IMR-90 (cell line): ENCODE data around the gene ZFYVE26. TPM values are rescaled to one million over a fixed set of nuclear protein-coding genes. Genes with fewer than 3 reads are reported as not detected.

Experiments used
- ATAC-seq: fragments of 200-7000 bp; cut with Tn5 transposase; 2 replicates; pipeline ENCODE4 v1.9.1; 2020; ENCODE audit warnings: low read depth, mild to moderate bottlenecking, moderate library complexity
- BruUV-seq: library from RNA; stranded (reverse); fragments of 400-500 nt; replicated peaks from 2 replicates; lab custom pipeline; 2021; lab: Mats Ljungman, UMichigan
- CTCF ChIA-PET: fragments of 300-600 bp; formaldehyde crosslinking; extraction: SDS; loops from one replicate; lab custom pipeline; 2021; ENCODE audit warnings: antibody characterized with exemption; lab: Yijun Ruan, JAX
- POLR2A ChIA-PET: fragments of 300-600 bp; sonication (Branson Sonifier 250); formaldehyde crosslinking; loops from one replicate; lab custom pipeline; 2022; ENCODE audit warnings: antibody characterized with exemption; ENCODE audit not compliant: unreplicated experiment; lab: Charles Lee
- DNase-seq: peaks from one replicate; pipeline ENCODE4 v3.0.0; 2013
- H2AFZ ChIP-seq: replicated peaks from 2 replicates; pipeline ENCODE3; 2013; ENCODE audit warnings: low read length, mild to moderate bottlenecking; ENCODE audit not compliant: poor library complexity
- H2AK5ac ChIP-seq: 2 replicates; pipeline ENCODE4 v1.6.1; 2013; ENCODE audit warnings: low read depth, low read length, inconsistent platforms
- H2AK9ac ChIP-seq: replicated peaks from 2 replicates; pipeline ENCODE3; 2013; ENCODE audit warnings: mild to moderate bottlenecking, low read depth, low read length, moderate library complexity; ENCODE audit not compliant: poor library complexity
- H2BK120ac ChIP-seq: 2 replicates; pipeline ENCODE4 v1.6.1; 2013; ENCODE audit warnings: low read depth, low read length, inconsistent platforms
- H2BK15ac ChIP-seq: 3 replicates; pipeline ENCODE4 v1.6.1; 2013; ENCODE audit warnings: low read depth, low read length, inconsistent platforms
- H2BK20ac ChIP-seq: 2 replicates; pipeline ENCODE4 v1.6.1; 2013; ENCODE audit warnings: low read depth, mild to moderate bottlenecking, inconsistent platforms, low read length, moderate library complexity
- H2BK5ac ChIP-seq: 2 replicates; pipeline ENCODE4 v1.6.1; 2013; ENCODE audit warnings: mild to moderate bottlenecking, low read depth, low read length, inconsistent platforms; ENCODE audit not compliant: poor library complexity, severe bottlenecking
- H3K14ac ChIP-seq: replicated peaks from 2 replicates; pipeline ENCODE4 v1.6.1; 2013; ENCODE audit warnings: low read depth, low read length, inconsistent platforms
- H3K18ac ChIP-seq: 2 replicates; pipeline ENCODE4 v1.6.1; 2013; ENCODE audit warnings: low read depth, low read length, control low read depth
- H3K23ac ChIP-seq: 2 replicates; pipeline ENCODE4 v1.6.1; 2013; ENCODE audit warnings: low read depth, low read length, inconsistent platforms
- H3K27ac ChIP-seq: 2 replicates; pipeline ENCODE4 v1.5.1; 2013; ENCODE audit warnings: mild to moderate bottlenecking, control low read depth, low read length; ENCODE audit not compliant: insufficient read depth
- H3K27me3 ChIP-seq: 2 replicates; pipeline ENCODE4 v1.6.1; 2013; ENCODE audit warnings: low read length; ENCODE audit not compliant: control insufficient read depth, insufficient read depth
- H3K36me3 ChIP-seq: 2 replicates; pipeline ENCODE4 v1.6.1; 2013; ENCODE audit warnings: low read length, mixed read lengths; ENCODE audit not compliant: control insufficient read depth, insufficient read depth
- H3K4ac ChIP-seq: 2 replicates; pipeline ENCODE4 v1.6.1; 2013; ENCODE audit warnings: low read depth, low read length, inconsistent platforms
- H3K4me1 ChIP-seq: 2 replicates; pipeline ENCODE4 v1.6.1; 2013; ENCODE audit warnings: low read length, mixed read lengths; ENCODE audit not compliant: control insufficient read depth, insufficient read depth
- H3K4me2 ChIP-seq: 2 replicates; pipeline ENCODE4 v1.6.1; 2013; ENCODE audit warnings: low read depth, mild to moderate bottlenecking, control low read depth, low read length, moderate library complexity
- H3K4me3 ChIP-seq: 2 replicates; pipeline ENCODE4 v1.5.1; 2013; ENCODE audit warnings: low read depth, mild to moderate bottlenecking, control low read depth, low read length, moderate library complexity; ENCODE audit not compliant: insufficient read depth
- H3K56ac ChIP-seq: 2 replicates; pipeline ENCODE4 v1.6.1; 2013; ENCODE audit warnings: low read length, inconsistent platforms; ENCODE audit not compliant: insufficient read depth; ENCODE audit errors: extremely low read depth
- H3K79me1 ChIP-seq, 2 experiments: 2 replicates each; pipeline ENCODE4 v1.6.1; 2013; ENCODE audit warnings: low read length in 2 of 2, inconsistent platforms in 1 of 2, low read depth in 1 of 2
- H3K9ac ChIP-seq: 2 replicates; pipeline ENCODE4 v1.6.1; 2013; ENCODE audit warnings: low read depth, low read length, control low read depth
- H3K9me1 ChIP-seq: 2 replicates; pipeline ENCODE4 v1.6.1; 2013; ENCODE audit warnings: low read length, inconsistent platforms; ENCODE audit not compliant: insufficient read depth
- H3K9me3 ChIP-seq: 2 replicates; pipeline ENCODE4 v1.6.1; 2013; ENCODE audit warnings: low read length; ENCODE audit not compliant: control insufficient read depth, insufficient read depth
- H4K20me1 ChIP-seq: 2 replicates; pipeline ENCODE4 v1.6.1; 2013; ENCODE audit warnings: low read length, inconsistent platforms; ENCODE audit not compliant: insufficient read depth
- H4K5ac ChIP-seq: 2 replicates; pipeline ENCODE4 v1.6.1; 2013; ENCODE audit warnings: mild to moderate bottlenecking, low read depth, low read length, control low read depth
- H4K8ac ChIP-seq, 2 experiments: 2 replicates each; pipeline ENCODE4 v1.6.1; 2013; ENCODE audit warnings: low read depth in 2 of 2, low read length in 2 of 2, control low read depth in 1 of 2, inconsistent platforms in 1 of 2
- H4K91ac ChIP-seq: 2 replicates; pipeline ENCODE4 v1.6.1; 2013; ENCODE audit warnings: low read depth, low read length, inconsistent platforms; ENCODE audit not compliant: insufficient read depth
- BHLHE40 ChIP-seq: fragments of 150-350 bp; IDR thresholded peaks from 2 replicates; pipeline ENCODE4 v1.6.1; 2016; ENCODE audit warnings: mild to moderate bottlenecking, low read depth, low read length
- CHD1 ChIP-seq: IDR thresholded peaks from 2 replicates; pipeline ENCODE4 v1.6.1; 2012; ENCODE audit warnings: low read depth, low read length, improper control_type of control experiment
- ELK1 ChIP-seq: fragments of 150-350 bp; IDR thresholded peaks from 2 replicates; pipeline ENCODE4 v1.6.1; 2016; ENCODE audit warnings: low read depth, mild to moderate bottlenecking, low read length, moderate library complexity, borderline replicate concordance
- FOS ChIP-seq: fragments of 150-350 bp; IDR thresholded peaks from 2 replicates; pipeline ENCODE4 v1.6.1; 2016; ENCODE audit warnings: low read depth, low read length
- MAFK ChIP-seq: IDR thresholded peaks from 2 replicates; pipeline ENCODE4 v1.6.1; 2012; ENCODE audit warnings: low read depth, low read length, improper control_type of control experiment
- MAZ ChIP-seq: IDR thresholded peaks from 2 replicates; pipeline ENCODE4 v1.6.1; 2012; ENCODE audit warnings: low read depth, mild to moderate bottlenecking, low read length, improper control_type of control experiment, moderate library complexity, borderline replicate concordance
- NFE2L2 ChIP-seq: fragments of 150-350 bp; IDR thresholded peaks from 2 replicates; pipeline ENCODE4 v1.6.1; 2016; ENCODE audit warnings: low read depth, mild to moderate bottlenecking, low read length
- POLR2A ChIP-seq: IDR thresholded peaks from 2 replicates; pipeline ENCODE4 v1.6.1; 2012; ENCODE audit warnings: mild to moderate bottlenecking, low read depth, low read length
- RAD21 ChIP-seq: IDR thresholded peaks from 2 replicates; pipeline ENCODE4 v1.6.1; 2012; ENCODE audit warnings: low read length, improper control_type of control experiment
- RCOR1 ChIP-seq: IDR thresholded peaks from 2 replicates; pipeline ENCODE4 v1.6.1; 2012; ENCODE audit warnings: mild to moderate bottlenecking, low read length, improper control_type of control experiment; ENCODE audit not compliant: insufficient replicate concordance
- RFX5 ChIP-seq: IDR thresholded peaks from 2 replicates; pipeline ENCODE4 v1.8.0; 2012; ENCODE audit warnings: low read depth, mild to moderate bottlenecking, low read length, moderate library complexity
- SMC3 ChIP-seq: fragments of 150-350 bp; IDR thresholded peaks from 2 replicates; pipeline ENCODE4 v1.6.1; 2016; ENCODE audit warnings: low read depth, mild to moderate bottlenecking, antibody characterized with exemption, low read length, moderate library complexity
- USF2 ChIP-seq: fragments of 150-350 bp; IDR thresholded peaks from 2 replicates; pipeline ENCODE4 v1.6.1; 2017; ENCODE audit warnings: mild to moderate bottlenecking, antibody characterized with exemption, low read length, low read depth
- dilution Hi-C: fragments of 300-500 bp; cut with HindIII; formaldehyde crosslinking; loops from one replicate; pipeline ENCODE4 v1.14.3; 2018; ENCODE audit warnings: low sequenced_read_pairs; ENCODE audit not compliant: unreplicated experiment
- in situ Hi-C: fragments of 300-500 bp; cut with MboI; formaldehyde crosslinking; loops from 3 replicates; pipeline ENCODE4 v1.14.3; 2019; ENCODE audit warnings: low sequenced_read_pairs, inconsistent platforms, mixed read lengths
- intact Hi-C: fragments of 100-400 bp; cut with micrococcal nuclease; formaldehyde crosslinking; loops from 2 replicates; pipeline ENCODE4 v1.10.0; 2022
- polyA plus RNA-seq, 3 experiments: library from polyadenylated mRNA; depleted of rRNA; stranded (reverse); fragments of >200 nt; gene quantifications; 2 replicates each; pipeline ENCODE4 v1.2.3, GENCODE V29; 2012; ENCODE audit warnings: low replicate concordance in 1 of 3
- total RNA-seq: library from RNA; depleted of rRNA; stranded (reverse); fragments of >200 nt; gene quantifications from 2 replicates; pipeline ENCODE4 v1.2.3, GENCODE V29; 2012

Gene ZFYVE26
- total and polyA plus RNA-seq, 2 of the 4 experiments (the other 2 are of a cell fraction), result 6.0 to 11.1 TPM

- TF ChIP-seq MAFK, result no peak
- TF ChIP-seq SMC3, result no peak
- no peak for TF ChIP-seq RCOR1
- TF ChIP-seq ELK1, result no peak
- no peak for TF ChIP-seq BHLHE40
- TF ChIP-seq RAD21, result no peak
- no peak for TF ChIP-seq MAZ
- TF ChIP-seq CHD1, result no peak
- TF ChIP-seq RFX5, result no peak
- TF ChIP-seq USF2, result no peak
- no peak for TF ChIP-seq NFE2L2
- TF ChIP-seq POLR2A, result no peak
- TF ChIP-seq FOS, result no peak
- BruUV-seq, result no TSS peak
- Histone ChIP-seq H3K27me3 (peaks cover 54% of the 10 kb centered on the region), H3K56ac (no peak overlapping the region), H4K5ac (no peak overlapping the region), H4K91ac (no peak overlapping the region), H3K27ac (no peak overlapping the region), H3K9me3 (0 out of 2 replicates have a peak, but pooled peaks cover 4% of the 10 kb centered on the region), H2BK120ac (no peak overlapping the region), H3K4me1 (no peaks in the 10 kb centered on the region), H3K9me1 (no peaks in the 10 kb centered on the region), H2BK20ac (no peak overlapping the region), H3K23ac (no peak overlapping the region), H2BK5ac (no peak overlapping the region), H3K4me2 (no peak overlapping the region), H3K9ac (no peak overlapping the region), H3K14ac (no peak overlapping the region), H2AK9ac (no peak overlapping the region), H3K4me3 (no peak overlapping the region), H2AFZ (no peak overlapping the region), H3K79me1 (no peaks in the 10 kb centered on the region), H2BK15ac (no peak overlapping the region), H3K4ac (no peak overlapping the region), H3K18ac (no peak overlapping the region), H3K36me3 (no peaks in the 10 kb centered on the region), H4K8ac (no peak overlapping the region), H4K20me1 (no peaks in the 10 kb centered on the region), H2AK5ac (no peak overlapping the region)
- ATAC-seq (no peak), DNase-seq (no peak)
- in situ Hi-C loops, result no loop called here
- dilution Hi-C loops, result no loop called here
- intact Hi-C loops, result no loop called here
- ChIA-PET POLR2A (interaction anchor here (0.7 kb wide), 1 partner anchor 22 kb away, joined by 3 read pairs; no protein-coding TSS in a partner anchor), CTCF (no interaction called here)
Observed at GRCh38 chr14:67728258-67728657, 88.1 kb downstream of the ZFYVE26 start.
